Mucosa of rectum (tissue), 2 donors: ENCODE measurements around the gene ZNF581.

Experiments used
- H3K27ac ChIP-seq, 2 donors: one replicate each; pipeline ENCODE4 v1.7.0; 2013; ENCODE audit warnings: inconsistent platforms in 2 of 2, low read depth in 2 of 2, low read length in 2 of 2
- H3K27me3 ChIP-seq, 2 donors: one replicate each; pipeline ENCODE4 v1.7.0; 2013; ENCODE audit warnings: low read length in 2 of 2; ENCODE audit not compliant: control insufficient read depth in 2 of 2, insufficient read depth in 2 of 2
- H3K36me3 ChIP-seq, 2 donors: one replicate each; pipeline ENCODE4 v1.7.0; 2013; ENCODE audit warnings: low read length in 2 of 2; ENCODE audit not compliant: control insufficient read depth in 2 of 2, insufficient read depth in 2 of 2
- H3K4me1 ChIP-seq, 2 donors: one replicate each; pipeline ENCODE4 v1.7.0; 2013; ENCODE audit warnings: low read length in 2 of 2, mild to moderate bottlenecking in 1 of 2; ENCODE audit not compliant: control insufficient read depth in 2 of 2, insufficient read depth in 2 of 2
- H3K4me3 ChIP-seq, 2 donors: one replicate each; pipeline ENCODE4 v1.7.0; 2013; ENCODE audit warnings: low read length in 2 of 2
- H3K9ac ChIP-seq, 2 donors: one replicate each; pipeline ENCODE4 v1.7.0; 2013; ENCODE audit warnings: low read length in 2 of 2, low read depth in 1 of 2, mild to moderate bottlenecking in 1 of 2
- H3K9me3 ChIP-seq, 2 donors: one replicate each; pipeline ENCODE4 v1.7.0; 2013; ENCODE audit warnings: low read length in 2 of 2; ENCODE audit not compliant: control insufficient read depth in 2 of 2
- donor health status: healthy.
- donor health status: Normal muscosa, but diverticular disease.

Gene ZNF581

DNA sequence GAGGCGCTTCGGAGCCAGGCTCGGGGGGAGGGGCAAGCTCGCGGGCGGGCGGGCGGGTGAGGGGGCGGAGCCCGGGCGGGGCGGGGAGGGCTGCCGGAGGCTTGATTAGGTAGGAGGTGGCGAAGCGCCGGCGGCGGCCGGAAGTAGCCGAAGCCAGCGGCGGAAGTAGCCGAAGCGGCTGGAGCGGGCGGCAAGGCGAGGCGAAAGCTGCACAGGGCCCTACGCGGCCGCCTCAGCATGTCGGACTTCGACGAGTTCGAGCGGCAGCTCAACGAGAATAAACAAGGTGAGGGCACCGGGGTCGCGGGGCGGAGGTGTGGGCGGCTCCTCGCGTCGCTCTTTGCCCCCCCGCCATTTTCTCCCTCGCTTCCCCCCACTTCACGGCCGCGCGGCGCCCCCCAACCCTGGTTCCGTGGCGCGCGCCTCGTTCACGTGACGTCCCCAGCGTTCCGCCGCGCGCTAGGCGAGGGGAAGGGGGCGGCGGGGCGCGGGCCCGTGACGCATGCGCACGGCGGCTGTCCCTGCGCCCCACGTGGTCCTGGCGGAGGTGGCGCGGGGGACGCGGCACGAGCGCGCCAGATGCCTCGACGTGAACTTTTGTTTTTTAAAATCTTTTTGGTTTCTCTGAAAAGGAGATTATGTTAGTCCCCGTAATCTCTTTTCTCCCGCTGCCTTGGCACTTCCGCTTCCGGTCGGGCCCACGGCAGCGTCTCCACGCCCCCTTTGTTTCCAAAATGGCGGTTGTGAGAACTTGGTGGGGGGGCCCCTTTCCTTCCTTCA, 11.6 kb downstream of the ZNF581 start, which contains the start of gene U2AF2:
Gene U2AF2 (plus strand): TSS at position 168 of the 780 bp plus-strand sequence. CDS start 70 bp downstream, at position 238.
- peaks cover 26 to 30% of the 10 kb centered on the region in 2 donors for H3K4me1 ChIP-seq
- H3K36me3 ChIP-seq: peaks cover 10 to 12% of the 10 kb centered on the region in 2 donors
- H3K9ac ChIP-seq: peak within 1 kb of the TSS; percentile 96 to 99
- H3K27ac ChIP-seq: peak within 1 kb of the TSS; percentile 98 to 99
- no peaks in the 10 kb centered on the region for H3K9me3 ChIP-seq
- no peaks in the 10 kb centered on the region for H3K27me3 ChIP-seq
- H3K4me3 ChIP-seq: peak within 1 kb of the TSS; percentile 85 to 94

DNA sequence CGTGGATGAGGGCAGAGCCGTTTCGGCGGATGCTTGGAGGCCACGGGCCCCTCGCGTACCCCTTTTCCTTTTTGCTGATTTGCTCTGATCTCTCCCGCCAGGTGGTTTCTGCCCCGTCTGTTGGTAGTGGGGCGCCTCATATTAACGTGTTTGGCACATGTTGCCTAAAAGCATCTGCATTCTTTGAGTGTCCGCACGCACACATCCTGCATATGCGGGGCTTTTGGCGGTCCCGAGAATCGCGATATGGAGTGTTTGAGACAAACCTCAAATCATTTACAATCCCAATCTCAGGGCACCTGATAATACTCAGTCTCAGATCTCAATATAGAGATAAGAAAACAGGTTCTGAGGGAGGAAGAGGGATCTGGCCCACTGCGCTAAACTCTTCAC, 12.2 kb downstream of the ZNF581 start:
- peaks cover 13 to 17% of the 10 kb centered on the region in 2 donors for H3K36me3 ChIP-seq
- H3K4me3 ChIP-seq: peak overlapping the region; percentile 85 to 94
- peak overlapping the region; percentile 87 to 96 for H3K9ac ChIP-seq
- peak overlapping the region; percentile 98 to 99 for H3K27ac ChIP-seq
- no peaks in the 10 kb centered on the region for H3K27me3 ChIP-seq
- H3K9me3 ChIP-seq: no peaks in the 10 kb centered on the region
- H3K4me1 ChIP-seq: peaks cover 26 to 30% of the 10 kb centered on the region in 2 donors

DNA sequence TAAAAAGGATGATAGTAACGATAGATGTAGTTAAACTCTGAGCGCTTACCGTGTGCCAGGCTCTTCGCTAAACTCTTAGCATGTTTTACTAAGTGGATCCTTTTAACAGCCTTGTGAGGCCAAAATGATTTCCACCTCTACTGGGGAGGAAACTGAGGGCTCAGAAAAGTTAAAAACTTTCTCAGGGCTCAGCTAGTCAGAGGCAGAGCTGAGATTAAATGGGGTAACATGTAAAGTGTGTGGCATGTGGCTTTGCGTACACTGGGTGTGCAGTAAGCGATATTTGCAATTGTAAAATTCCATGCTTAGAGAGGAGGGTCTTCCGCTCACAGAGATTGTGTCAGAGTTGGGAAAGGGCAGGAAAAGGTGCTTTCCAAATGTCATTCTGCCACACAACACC, 13.1 kb downstream of the ZNF581 start:
- no peak overlapping the region for H3K27ac ChIP-seq
- H3K4me1 ChIP-seq: peaks cover 26 to 30% of the 10 kb centered on the region in 2 donors
- no peaks in the 10 kb centered on the region for H3K27me3 ChIP-seq
- H3K4me3 ChIP-seq: peak overlapping the region; percentile 85 to 94
- no peaks in the 10 kb centered on the region for H3K9me3 ChIP-seq
- peak overlapping the region; percentile 87 to 96 for H3K9ac ChIP-seq
- H3K36me3 ChIP-seq: peaks cover 21 to 27% of the 10 kb centered on the region in 2 donors

DNA sequence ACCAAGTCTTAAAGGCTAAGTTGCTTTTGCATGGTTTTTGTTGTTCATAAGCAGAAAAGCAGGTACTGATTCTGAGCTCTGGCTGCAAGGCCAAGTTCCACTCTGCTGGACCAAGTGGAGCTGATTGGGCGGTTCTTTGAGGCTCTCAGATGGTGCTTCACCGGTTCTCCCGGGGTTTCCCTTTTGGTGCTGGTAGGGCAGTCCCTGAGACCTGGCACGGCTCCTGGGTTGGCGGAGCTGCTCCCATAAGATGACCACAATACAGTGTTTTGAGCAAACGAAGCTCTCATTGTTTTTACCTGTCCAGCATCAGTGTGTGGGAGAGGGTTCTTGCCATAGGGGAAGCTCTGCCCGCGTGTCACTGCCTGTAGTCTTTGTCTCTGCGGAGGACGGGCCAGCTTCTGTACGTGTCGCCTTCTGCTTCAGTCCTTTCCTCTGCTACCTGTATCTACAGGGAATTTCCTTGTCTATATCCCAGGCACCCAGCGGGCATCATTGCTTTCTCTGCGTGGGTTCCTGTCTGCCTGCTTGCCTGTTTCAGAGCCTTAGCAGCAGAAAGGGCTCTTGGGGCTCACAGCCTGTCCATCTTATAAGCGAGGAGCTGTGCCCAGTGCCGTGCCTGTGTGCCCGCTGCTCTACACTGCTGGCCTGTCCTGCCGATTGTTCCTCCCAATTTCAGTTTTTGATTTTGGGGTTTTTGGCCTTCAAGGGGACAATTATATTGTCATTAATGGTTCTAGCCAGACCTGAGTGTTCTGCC, 13.7 kb downstream of the ZNF581 start:
- Histone ChIP-seq H3K9me3 (no peaks in the 10 kb centered on the region), H3K36me3 (peaks cover 27 to 32% of the 10 kb centered on the region in 2 donors), H3K27me3 (no peaks in the 10 kb centered on the region), H3K4me1 (peaks cover 26 to 30% of the 10 kb centered on the region in 2 donors), H3K9ac (peak overlapping the region; percentile 49 to 87), H3K27ac (no peak overlapping the region), H3K4me3 (peak overlapping the region; percentile 85 to 94)

DNA sequence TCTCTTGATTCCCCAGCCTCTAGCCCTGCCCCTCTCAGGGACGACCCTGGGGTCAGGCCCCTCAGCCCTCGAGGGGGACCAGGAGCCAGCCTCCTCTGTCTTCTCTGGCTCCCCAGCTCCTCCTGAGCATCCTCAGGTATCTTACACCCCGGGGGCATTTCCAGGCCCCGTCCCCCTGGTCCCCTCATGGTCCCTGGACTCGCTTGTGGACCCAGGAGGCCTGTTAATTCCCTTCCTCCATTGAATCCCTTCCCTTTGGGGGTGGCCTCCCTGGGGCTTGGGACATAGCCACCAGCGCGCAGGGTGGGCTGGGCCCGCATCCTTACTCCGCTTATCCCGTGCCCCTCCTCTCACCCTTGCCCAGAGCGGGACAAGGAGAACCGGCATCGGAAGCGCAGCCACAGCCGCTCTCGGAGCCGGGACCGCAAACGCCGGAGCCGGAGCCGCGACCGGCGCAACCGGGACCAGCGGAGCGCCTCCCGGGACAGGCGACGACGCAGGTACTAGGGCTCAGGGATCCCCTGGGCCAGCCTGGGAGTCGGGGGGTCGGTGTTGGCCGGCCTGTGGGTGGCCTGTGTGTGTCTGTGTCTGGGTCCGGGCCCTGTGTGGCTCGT, 15.5 kb downstream of the ZNF581 start:
- Histone ChIP-seq H3K27me3 (no peaks in the 10 kb centered on the region), H3K36me3 (peaks cover 43 to 48% of the 10 kb centered on the region in 2 donors), H3K4me3 (no peak overlapping the region), H3K4me1 (peaks cover 26 to 30% of the 10 kb centered on the region in 2 donors), H3K9ac (no peak overlapping the region), H3K9me3 (no peaks in the 10 kb centered on the region), H3K27ac (no peak overlapping the region)

DNA sequence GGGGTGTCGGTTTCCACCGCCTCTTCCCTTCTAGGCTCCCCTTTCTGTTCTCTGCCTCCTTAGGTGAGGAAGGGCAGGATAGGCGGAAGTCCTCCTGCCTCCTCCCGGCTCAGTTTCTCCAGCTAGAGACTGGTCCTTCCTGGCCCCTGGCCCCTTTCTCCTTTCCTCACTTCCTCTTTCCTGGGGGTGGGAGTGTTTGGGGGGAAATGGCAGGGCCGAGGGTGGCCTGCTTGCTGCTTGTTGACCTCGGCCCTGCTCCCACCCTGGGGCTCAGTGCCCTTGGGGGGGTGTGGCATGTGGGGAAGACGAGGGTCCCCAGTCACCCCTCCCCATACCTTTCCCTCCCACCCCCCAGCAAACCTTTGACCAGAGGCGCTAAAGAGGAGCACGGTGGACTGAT, 16.4 kb downstream of the ZNF581 start:
- Histone ChIP-seq H3K27ac (no peak overlapping the region), H3K9ac (no peak overlapping the region), H3K4me3 (no peak overlapping the region), H3K36me3 (peaks cover 51 to 55% of the 10 kb centered on the region in 2 donors), H3K9me3 (no peaks in the 10 kb centered on the region), H3K4me1 (peaks cover 26 to 30% of the 10 kb centered on the region in 2 donors), H3K27me3 (no peaks in the 10 kb centered on the region)

DNA sequence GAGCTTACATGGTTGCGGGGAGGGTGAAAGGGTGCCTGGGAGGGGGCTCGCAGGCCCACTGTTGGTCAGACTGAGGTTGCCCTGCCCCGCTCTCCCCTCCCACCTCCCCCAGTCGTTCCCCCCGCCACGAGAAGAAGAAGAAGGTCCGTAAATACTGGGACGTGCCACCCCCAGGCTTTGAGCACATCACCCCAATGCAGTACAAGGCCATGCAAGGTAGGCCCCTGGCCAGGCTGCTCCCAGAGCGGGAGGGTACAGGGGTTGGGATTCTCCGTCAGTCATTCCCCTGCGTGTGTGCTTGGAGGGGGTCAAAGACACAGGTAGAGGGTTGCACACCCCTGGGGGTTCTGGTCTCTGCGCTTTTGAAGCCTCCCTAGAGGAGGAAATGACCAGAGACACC, 17.0 kb downstream of the ZNF581 start:
- H3K27ac ChIP-seq: no peak overlapping the region
- H3K4me3 ChIP-seq: no peak overlapping the region
- no peaks in the 10 kb centered on the region for H3K9me3 ChIP-seq
- H3K9ac ChIP-seq: no peak overlapping the region
- H3K4me1 ChIP-seq: peaks cover 26 to 30% of the 10 kb centered on the region in 2 donors
- peaks cover 55% of the 10 kb centered on the region in 2 donors for H3K36me3 ChIP-seq
- no peaks in the 10 kb centered on the region for H3K27me3 ChIP-seq

DNA sequence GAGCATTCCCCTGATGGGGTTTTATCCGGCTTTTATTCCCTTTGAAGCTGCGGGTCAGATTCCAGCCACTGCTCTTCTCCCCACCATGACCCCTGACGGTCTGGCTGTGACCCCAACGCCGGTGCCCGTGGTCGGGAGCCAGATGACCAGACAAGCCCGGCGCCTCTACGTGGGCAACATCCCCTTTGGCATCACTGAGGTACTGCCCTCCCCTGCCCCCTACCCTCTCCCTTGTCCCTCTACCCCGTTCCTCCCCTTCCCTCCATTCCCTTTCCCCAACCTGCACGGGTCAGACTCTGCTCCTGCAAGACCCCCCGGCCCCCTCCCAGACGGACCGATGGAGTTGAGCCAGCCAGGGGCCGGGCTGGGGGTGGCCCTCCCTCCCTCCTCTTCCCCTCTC, 17.5 kb downstream of the ZNF581 start:
- no peak overlapping the region for H3K27ac ChIP-seq
- peaks cover 58 to 60% of the 10 kb centered on the region in 2 donors for H3K36me3 ChIP-seq

DNA sequence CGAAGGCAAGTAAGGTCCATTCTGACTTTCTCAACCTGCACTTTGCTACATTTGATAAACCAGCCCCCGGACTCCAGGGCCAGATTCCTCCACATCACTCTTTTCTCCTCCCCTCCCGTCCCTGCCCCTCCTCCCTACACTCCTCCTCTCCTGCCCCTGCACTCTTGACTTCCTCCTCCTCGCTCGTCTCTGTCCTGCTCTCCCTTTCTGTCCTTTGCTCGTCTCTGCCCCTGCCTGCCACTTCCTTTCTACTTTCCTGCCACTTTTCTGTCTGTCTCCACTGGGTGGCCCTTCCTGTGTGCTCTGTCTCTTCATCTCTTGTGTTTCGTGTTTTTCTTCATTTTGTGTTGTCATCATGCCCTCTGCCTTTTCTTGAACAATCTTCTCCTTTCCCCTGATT, 18.4 kb downstream of the ZNF581 start:
- Histone ChIP-seq H3K4me1 (peaks cover 15 to 16% of the 10 kb centered on the region in 2 donors), H3K36me3 (peaks cover 66 to 69% of the 10 kb centered on the region in 2 donors), H3K27me3 (no peaks in the 10 kb centered on the region), H3K9ac (no peak overlapping the region), H3K9me3 (no peaks in the 10 kb centered on the region), H3K4me3 (no peak overlapping the region), H3K27ac (no peak overlapping the region)

More for the DNA sequence above, 17.5 kb downstream of the ZNF581 start:
- Histone ChIP-seq H3K9ac (no peak overlapping the region), H3K4me1 (peaks cover 24 to 25% of the 10 kb centered on the region in 2 donors), H3K4me3 (no peak overlapping the region), H3K27me3 (no peaks in the 10 kb centered on the region), H3K9me3 (no peaks in the 10 kb centered on the region)
